GM19193 (cell line): ENCODE measurements around the gene S1PR5.
A peak's percentile ranks its signal among the peaks of the same experiment; 100 is the strongest.

Source experiments
- POLR2A ChIP-seq: IDR thresholded peaks from 4 replicates; pipeline ENCODE4 v1.6.1; 2011; ENCODE audit not compliant: insufficient read depth, insufficient read length; ENCODE audit errors: extremely low read depth

The S1PR5 gene, protein sequence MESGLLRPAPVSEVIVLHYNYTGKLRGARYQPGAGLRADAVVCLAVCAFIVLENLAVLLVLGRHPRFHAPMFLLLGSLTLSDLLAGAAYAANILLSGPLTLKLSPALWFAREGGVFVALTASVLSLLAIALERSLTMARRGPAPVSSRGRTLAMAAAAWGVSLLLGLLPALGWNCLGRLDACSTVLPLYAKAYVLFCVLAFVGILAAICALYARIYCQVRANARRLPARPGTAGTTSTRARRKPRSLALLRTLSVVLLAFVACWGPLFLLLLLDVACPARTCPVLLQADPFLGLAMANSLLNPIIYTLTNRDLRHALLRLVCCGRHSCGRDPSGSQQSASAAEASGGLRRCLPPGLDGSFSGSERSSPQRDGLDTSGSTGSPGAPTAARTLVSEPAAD

GRCh38 chr19:10517361-10517759, at the start of gene S1PR5:
S1PR5 (minus strand) TSS chr19:10517447; CDS start chr19:10515011, 2,436 bp downstream.
- TF ChIP-seq POLR2A: no peak

- peak; percentile 46 for TF ChIP-seq POLR2A
These were observed 49.6 kb upstream of the S1PR5 start for GRCh38 chr19:10566658-10567410.

DNA sequence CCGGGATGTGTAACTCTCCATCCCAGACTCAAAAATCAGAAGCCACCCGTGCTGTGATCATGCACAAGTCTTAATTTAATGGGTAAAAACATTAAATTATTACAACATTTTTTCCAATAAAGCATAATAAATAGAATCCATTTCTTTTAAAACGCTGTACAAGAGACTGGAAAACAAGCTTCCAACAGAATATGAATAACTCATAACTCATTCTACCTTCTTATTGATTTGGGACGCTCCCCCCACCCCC, 49.1 kb upstream of the S1PR5 start:
- TF ChIP-seq POLR2A: no peak

GRCh38 chr19:10565567-10566407, 48.5 kb upstream of the S1PR5 start, which contains the start of gene KRI1:
KRI1 (minus strand) TSS chr19:10566010; CDS start chr19:10565999, 11 bp downstream.
- TF ChIP-seq POLR2A: peak; percentile 75

- no peak for TF ChIP-seq POLR2A
These were observed 47.9 kb upstream of the S1PR5 start for GRCh38 chr19:10565028-10565566.

DNA sequence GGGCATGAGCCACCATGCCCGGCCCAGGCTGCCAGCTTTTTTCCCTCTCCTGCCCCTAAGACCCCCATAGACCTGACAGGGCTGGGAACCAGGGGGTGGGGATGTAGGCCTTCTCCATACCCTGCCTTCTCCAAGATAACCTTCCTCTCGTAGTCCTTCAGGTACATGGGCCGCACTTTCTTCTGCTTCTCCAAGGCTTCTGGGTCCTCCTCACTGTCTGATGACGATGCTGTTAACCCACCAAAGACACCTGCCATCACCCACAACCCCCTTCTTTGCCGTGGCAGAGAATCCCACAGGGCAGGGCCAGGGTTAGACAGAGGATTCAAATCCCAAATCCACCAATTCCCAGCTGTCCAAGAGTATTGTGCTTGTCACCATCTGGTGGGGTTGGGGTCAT, 45.4 kb upstream of the S1PR5 start:
- no peak for TF ChIP-seq POLR2A

DNA sequence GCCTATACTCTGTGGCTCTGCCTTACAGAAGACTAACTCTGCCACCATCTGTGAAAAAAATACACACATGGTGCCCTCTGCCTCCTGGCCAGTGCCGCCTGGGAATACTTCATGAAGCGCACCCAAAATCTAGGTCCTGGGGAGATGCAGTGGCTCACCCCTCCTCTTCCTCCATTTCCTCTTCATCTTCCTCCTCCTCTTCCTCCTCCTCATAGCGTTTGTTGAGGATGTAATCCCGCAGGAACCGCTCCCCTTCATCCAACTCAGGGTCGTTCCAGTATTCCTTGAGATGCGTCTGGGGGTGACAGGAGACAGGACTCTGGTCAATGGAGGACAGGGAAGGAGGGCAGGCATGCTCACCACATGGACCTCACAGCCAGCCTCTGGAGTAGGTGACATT, 42.9 kb upstream of the S1PR5 start:
- TF ChIP-seq POLR2A: no peak

DNA sequence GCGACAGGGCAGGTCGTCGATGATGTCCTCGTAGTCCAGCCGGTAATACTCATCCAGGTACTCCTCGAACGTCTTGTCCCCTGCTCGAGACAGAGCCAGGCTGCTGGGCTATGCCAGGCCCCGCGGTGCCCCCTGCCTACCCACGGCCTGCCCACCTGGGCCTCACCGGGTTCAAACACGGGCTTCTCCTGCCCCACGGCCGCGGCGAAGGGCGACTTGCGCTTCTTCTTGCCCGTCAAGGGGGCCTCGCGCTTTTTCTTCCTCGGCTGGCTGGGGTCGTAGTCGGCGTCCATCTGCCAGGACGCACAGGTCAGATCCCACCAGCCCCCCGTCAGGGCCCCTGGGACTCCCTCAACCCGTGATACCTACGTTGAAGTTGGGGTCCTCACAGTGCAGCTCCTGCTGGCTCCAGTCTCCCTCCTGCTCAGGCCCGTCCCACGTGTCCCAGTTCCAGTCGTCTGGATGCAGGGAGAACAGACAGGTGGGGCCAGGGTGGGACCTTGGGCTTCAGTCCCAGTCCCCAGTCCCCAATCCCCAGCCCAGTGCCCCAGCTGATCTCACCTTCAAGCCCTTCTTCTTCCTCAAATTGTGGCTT, 40.5 kb upstream of the S1PR5 start:
- no peak for TF ChIP-seq POLR2A

- no peak for TF ChIP-seq POLR2A
These were observed 38.3 kb upstream of the S1PR5 start for GRCh38 chr19:10555610-10555973.

DNA sequence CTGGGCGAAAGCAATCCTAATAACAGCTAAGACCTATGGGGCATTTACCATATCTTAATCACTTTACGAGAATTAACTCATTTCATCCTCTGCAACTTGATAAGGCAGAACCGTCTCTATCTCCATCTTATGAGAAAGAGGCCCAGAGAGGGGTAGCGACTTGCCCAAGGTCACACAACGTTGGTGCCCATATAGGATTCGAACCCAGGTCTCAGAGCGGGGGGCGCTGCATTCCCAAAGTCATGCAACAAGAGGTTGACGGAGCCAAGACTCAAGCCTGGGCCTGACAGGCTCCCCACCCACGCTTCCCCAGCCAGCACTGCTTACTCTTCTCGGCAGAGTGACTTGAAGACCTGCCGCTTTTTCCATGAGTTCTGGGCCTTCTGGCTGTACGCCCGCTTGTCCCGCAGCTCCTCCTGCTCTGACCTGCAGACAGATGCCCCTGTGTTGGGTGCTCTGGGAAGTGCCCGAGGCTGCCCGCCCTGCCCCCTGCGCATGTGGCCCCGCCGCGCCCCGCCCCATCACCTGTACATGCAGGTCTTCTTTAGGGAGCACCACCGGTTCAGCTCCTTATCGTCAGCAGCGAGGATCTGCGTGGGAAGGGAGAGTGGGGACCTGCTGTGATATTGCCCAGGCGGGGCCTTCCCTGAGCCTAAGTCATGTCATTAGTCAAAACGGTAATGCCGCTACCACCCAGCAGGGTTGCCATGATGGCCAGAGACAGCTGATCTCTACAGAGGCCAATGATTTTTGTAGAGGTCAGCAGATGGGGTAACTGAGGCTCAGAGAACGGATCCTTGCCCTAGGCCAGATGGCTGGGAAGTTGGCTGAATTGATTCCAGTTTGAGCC, 37.7 kb upstream of the S1PR5 start:
- no peak for TF ChIP-seq POLR2A

DNA sequence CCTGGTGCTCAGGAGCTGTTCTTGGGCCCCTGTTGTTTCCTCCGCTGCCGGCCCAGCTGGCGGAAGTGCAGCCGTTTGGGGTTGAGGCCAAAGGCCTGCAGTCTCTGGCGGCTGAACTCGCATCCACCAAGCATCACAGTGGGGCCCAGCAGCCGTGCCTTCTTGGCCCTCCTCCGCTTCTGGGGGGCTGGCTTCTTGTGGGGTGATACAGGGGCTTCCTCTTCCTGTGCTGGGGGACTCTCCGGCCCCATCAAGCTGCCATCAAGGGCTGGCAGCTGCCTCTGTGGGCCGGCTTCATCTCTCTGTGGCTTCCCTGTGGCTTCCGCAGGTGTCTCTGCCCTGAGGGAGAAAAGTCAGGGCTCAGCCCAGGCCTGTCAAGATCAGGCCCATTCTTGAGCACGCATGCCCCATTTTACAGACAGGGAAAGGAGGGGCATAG, 36.7 kb upstream of the S1PR5 start:
- no peak for TF ChIP-seq POLR2A

GRCh38 chr19:10553087-10553667, 35.9 kb upstream of the S1PR5 start:
- no peak for TF ChIP-seq POLR2A

DNA sequence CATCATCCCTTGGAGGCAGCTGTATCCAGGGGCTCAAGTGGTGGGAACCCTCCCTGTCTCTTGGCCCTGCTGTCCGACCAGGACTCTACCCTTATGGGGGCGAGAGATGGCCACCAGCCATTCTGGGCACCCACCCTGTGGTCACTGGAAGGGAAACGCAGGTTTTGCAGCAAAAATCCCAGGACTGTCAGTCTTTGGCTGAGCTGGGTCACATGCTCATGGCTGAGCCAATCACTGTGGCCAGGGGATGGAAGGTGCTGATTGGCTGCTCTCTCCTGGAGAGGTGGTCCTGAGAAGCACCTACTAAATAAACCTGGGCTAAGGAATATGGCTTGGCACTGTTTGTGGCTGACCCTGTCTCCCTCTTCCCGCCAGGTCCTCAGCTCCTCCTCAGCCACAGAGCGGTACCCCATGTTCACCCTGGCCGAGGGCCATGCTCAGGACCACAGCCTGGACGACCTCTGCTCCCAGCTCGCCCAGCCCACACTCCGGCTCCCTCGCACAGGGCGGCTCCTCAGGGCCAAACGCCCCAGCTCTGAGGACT, 35.3 kb upstream of the S1PR5 start:
- no peak for TF ChIP-seq POLR2A
